Esophagus muscularis mucosa (tissue), 4 donors: ENCODE results near the gene SDF4.

Experiments used
- CTCF ChIP-seq, 3 experiments: fragments of 200-600 bp in 2 of 3; fragments of 450-650 bp in 1 of 3; sonication (generic) in 2 of 3; IDR thresholded peaks; one replicate each; pipeline ENCODE4 v1.5.1; 2017 to 2019; ENCODE audit warnings: antibody characterized with exemption in 3 of 3, mild to moderate bottlenecking in 2 of 3, moderate library complexity in 1 of 3
- EP300 ChIP-seq: sonication (generic); formaldehyde crosslinking; IDR thresholded peaks from one replicate; pipeline ENCODE4 v1.6.1; 2017; ENCODE audit warnings: antibody characterized with exemption
- POLR2A ChIP-seq: fragments of 450-650 bp; IDR thresholded peaks from one replicate; pipeline ENCODE4 v1.6.1; 2017; ENCODE audit warnings: antibody characterized with exemption, moderate library complexity, mild to moderate bottlenecking, low read depth
- POLR2AphosphoS5 ChIP-seq, 2 donors: sonication (generic); formaldehyde crosslinking; IDR thresholded peaks; one replicate each; pipeline ENCODE4 v1.6.1; 2017; ENCODE audit warnings: antibody characterized with exemption in 2 of 2

- no peak for TF ChIP-seq CTCF (IDR thresholded peaks at IDR 0.05)
- TF ChIP-seq POLR2A: no peak
- TF ChIP-seq POLR2AphosphoS5 (IDR thresholded peaks at IDR 0.05): no peak
- TF ChIP-seq EP300: no peak
Measured at GRCh38 chr1:1218524-1219200, 13.1 kb downstream of the SDF4 start.
